Activated CD8-positive, alpha-beta memory T cell treated with anti-CD3 and anti-CD28 coated beads, Interleukin-2, amount 50 U/mL, for 4 hours (primary cell): ENCODE data around the gene FGD4.

Experiments used
- DNase-seq: peaks from one replicate; pipeline ENCODE4 v3.0.0-alpha.2; 2020

Gene FGD4

DNA sequence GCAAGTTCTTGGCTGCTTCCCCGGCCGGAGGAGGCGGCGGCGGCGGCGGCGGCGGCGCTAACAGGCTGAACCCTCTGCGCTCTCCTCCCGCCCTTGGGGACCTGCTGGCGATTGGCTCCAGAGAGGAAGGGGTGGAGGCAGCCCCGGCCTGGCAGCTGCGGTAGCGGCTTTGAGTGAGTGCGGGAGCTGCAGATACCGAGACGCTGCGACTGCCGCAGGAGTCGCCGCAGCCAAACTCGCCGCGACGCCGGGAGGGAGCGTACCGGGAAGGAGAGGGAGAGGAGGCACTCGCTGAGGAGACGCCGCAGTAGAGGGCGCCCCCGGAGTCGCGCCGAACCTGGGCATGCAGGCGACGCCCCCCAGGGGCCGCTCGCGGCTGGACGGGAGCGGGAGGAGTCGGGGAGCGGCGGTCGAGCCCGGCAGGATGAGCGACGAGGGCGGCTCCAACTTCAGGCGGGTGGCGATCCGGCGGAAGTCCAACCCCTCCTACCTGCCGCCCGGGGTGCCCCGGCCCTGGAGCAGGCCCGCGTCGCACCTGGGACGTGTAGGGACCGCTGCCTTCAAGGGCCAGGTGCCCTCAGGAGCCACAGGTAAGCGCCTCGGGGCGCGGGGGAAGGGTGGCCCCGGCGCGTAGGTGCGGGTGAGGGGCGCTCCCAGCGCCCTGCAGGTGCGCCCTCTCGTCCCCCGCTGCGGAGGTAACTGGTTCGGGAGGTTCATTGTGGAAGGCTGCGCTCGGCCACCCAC is at the start of gene FGD4:
Gene FGD4, plus strand, starts transcription at position 189 of the 744 bp plus-strand sequence.
- DNase-seq = peak; percentile 28

GRCh38 chr12:32353540-32353939 is 45.8 kb upstream of the FGD4 start:
- no peak for DNase-seq

DNA sequence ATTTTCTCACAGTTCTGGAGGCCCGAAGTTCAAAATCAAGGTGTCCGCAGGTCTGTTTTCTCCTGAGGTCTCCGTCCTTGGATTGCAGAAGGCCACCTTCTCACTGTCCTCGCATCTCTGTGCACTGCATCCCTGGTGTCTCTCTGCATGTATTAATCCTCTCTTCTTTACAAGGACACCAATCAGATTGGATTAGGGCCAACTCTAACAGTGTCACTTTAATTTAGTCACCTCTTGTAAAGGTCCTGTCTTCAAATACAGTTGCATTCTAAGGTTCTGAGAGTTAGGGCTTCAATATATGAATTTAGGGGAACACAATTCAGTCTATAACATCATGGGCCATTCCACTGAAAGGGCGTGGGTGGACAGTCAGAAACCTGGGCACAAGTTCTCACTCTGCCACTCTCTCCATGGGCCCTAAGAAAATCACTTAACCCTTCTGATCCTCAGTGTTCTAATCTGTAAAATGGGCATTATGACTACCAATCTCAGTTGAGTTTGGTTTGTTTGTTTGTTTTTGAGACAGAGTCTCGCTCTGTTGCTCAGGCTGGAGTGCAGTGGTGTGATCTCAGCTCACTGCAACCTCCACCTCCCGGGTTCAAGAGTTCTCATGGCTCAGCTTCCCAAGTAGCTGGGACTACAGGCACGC is 41.6 kb upstream of the FGD4 start:
- DNase-seq = no peak

DNA sequence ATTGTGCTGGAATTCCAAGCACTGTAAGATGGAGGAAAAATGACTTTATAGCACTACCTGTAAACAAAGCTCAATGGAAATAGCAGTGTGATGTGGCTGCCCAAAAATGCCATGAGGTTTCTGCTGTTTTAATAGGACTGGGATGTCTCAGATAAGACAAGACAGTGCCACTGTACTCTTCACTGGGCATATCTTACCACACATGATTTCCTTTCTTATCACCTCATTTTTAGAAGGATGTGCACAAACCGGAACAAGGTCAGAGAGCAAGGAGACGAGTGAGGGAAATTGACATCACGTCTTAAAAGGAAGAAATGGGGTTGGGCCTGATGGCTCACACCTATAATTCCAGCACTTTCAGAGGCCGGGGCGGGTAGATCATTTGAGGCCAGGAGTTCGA is 38.4 kb upstream of the FGD4 start:
- DNase-seq = no peak

DNA sequence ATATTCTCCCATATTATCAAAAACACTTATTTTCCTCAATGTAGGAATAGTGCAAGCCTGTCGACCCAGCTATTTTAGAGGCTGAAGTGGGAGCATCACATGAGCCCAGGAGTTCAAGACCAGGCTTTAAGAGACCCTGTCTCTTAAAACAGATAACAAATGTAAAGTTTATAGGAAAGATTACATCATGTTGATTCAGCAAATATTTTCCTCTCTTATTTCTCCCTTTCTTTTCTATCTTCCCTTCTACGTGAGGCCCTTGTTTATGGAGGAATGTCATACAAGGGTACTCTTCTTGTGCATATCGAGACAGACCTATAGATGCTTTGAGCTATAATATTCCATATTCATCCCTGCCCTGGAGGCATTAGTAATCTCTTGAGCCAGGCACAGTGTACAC is 36.5 kb upstream of the FGD4 start:
- no peak for DNase-seq

GRCh38 chr12:32365473-32366064 is 33.8 kb upstream of the FGD4 start:
- peak; percentile 28 for DNase-seq

- DNase-seq = no peak
Measured at GRCh38 chr12:32366714-32367113, 32.6 kb upstream of the FGD4 start.

DNA sequence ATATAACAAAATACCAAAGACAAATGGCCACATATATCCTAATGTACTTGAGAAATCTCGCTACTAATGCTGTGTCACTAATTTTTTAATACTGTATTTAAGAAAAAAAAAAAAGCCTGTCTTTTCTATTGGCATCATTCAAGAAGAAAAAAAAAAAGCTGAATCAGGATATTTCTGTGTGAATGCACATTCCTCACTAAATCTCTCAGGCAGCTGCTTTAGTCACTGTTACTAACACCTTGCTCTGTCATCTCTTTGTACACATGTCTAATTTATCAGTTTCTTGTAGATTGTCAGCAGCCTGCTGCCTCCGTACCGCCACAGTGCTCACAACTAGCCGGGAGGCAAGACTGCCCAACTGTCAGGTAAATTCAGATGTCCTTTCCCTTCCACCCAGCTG is 32.0 kb upstream of the FGD4 start:
- no peak for DNase-seq

DNA sequence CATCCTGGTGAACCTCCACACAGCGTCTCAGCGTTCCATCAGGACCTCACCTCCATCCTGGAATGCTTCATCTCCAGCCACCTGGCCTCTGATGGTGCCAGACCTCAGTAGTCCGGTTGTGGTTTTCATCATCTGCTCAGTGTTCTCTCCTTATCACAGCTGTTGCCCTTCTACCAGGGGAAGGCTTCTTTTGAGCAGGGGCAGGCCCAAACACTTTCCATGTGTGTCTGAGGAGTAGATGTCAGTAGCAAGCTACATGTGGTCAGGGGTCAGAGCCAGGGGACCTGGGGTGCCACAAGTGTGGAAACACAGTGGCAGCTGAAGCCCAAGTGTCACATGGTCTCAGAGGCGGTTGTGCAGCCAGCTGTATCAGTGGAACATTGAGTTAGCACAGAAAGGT is 30.2 kb upstream of the FGD4 start:
- DNase-seq = no peak

- DNase-seq = no peak
Measured at GRCh38 chr12:32377344-32378055, 21.9 kb upstream of the FGD4 start.

- no peak for DNase-seq
Measured at GRCh38 chr12:32379213-32379612, 20.1 kb upstream of the FGD4 start.

DNA sequence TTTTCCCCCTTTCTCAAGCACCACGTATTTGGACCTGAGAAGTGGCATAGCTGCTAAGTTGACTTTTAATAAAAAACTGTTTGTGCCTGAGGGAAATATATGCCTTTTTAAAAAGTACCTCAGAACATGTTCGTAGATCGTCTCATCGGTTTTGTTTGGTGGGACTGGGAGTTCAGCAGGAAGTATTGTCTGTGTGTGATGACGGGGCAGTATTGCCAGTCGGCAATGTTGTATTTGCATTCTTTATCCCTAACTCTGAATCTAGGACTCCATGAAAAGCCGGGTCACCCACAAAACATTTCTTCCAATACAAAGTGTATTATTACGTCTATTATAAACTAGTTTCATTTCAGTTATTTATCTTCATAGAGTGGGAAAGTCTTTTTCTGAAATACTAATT is 19.7 kb upstream of the FGD4 start:
- DNase-seq = no peak

- no peak for DNase-seq
Measured at GRCh38 chr12:32382226-32382625, 17.1 kb upstream of the FGD4 start.

- DNase-seq = no peak
Measured at GRCh38 chr12:32390572-32391219, 8.7 kb upstream of the FGD4 start.

DNA sequence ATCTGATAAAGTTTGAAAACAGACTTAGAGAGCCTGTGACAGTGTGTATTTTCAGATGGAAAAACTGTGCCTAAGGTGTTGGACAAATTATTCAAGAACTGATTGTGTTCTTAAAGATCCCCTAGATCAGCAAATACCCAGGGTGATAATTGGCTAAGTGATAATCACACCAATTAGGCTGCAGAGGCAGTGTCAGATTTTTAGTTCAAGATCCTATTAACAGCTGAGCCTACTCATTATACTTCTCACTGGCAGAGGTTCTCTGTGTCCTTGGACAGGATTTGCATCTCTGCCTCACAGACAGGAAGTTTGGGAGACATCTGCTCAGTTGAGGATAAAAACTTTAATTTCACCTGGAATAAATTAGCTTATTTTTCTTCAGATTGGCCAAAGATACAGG is 4.3 kb upstream of the FGD4 start:
- DNase-seq = no peak

DNA sequence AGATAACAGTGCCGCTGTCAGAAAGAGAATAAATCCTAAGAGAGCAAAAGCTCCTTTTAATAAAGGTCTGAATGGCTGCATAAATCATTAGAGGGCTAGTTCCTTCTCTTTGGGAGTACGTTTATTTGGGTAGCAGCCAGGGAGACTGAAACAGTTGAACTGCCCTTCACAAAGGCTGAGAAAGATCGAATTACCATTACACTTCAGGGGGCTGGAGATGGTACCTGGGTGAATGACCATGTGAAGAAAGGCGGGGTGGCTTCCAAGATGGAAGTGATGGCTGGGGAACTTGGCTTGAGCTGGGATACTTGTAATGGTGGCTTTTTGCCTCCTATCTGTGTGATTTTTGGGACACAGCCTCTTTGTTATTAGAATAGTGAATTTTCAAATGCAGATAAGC is 1.7 kb upstream of the FGD4 start:
- DNase-seq = no peak

- DNase-seq = no peak
Measured at GRCh38 chr12:32398181-32398580, 1.2 kb upstream of the FGD4 start.

- no peak for DNase-seq
Measured at GRCh38 chr12:32398816-32399369, 465 bp upstream of the FGD4 start.

DNA sequence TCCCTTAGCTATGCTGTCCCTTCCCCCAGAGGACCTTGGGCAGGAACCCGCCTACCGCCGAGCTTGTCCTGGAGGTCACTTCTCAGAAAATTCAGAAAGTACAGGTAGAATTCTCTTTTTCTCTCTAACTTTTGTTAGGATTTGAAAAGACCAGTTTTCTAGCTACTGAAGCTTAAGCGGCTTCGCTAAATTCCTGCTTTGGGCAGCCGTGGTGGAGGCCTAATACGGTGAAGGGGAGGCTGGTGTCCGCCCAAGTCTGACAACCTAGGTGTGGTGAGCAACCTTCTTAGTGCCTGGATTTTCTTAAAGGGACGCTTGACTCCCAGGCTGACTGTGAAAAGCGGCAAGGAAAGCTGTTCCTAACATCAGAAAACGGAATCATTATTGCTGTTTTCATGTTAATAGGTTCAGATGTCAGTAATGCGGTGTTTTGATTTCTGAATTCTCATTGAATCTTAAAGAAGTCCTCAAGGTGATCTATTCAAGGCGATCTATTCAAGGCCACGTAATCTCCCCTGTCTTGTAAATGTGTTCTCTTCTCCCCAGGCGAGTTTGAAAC is 835 bp downstream of the FGD4 start:
- DNase-seq = no peak

GRCh38 chr12:32400866-32401265 is 1.5 kb downstream of the FGD4 start:
- DNase-seq = no peak

DNA sequence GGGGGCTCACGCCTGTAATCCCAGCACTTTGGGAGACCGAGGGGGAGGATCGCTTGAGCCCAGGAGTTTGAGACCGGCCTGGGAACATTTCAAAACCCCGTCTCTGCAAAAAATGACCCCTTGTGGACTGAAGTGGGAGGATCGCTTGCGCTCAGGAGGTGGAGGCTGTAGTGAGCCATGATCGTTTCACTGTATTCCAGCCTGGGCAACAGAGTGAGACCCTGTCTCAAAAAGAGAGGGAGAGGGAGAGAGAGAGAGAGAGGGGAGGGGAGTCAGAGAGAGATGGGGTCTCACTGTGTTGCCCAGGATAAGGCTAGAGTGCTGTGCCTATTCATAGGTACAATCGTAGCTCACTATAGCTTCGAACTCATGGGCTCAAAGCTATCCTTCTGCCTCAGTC is 2.8 kb downstream of the FGD4 start:
- DNase-seq = no peak

- no peak for DNase-seq
Measured at GRCh38 chr12:32402946-32403345, 3.6 kb downstream of the FGD4 start.

DNA sequence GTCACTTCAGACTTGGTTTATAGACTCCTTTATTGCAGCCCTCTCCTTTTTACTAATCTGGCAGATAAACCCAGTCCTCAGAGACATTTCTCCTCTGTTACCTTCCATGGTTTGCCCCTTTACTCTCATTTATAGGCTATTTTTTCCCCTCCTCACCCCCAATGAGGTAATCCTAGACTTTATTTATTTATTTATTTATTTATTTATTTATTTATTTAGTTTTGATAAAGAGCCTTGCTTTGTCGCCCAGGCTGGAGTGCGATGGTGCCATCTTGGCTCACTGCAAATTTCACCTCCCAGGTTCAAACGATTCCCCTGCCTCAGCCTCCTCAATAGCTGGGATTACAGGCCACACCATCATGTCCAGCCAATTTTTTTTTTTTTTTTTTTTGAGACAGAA is 8.4 kb downstream of the FGD4 start:
- DNase-seq = no peak
